GM12864 (cell line): ENCODE data around the gene SLC35B2.

Source experiments
- DNase-seq: peaks from one replicate; pipeline ENCODE4 v3.0.0-alpha.2; 2011; ENCODE audit warnings: low read depth
- H3K4me3 ChIP-seq: 2 replicates; pipeline ENCODE4 v1.5.1; 2011; ENCODE audit warnings: mild to moderate bottlenecking, low read depth, low read length, control low read depth
- TF ChIP-seq, protein P1 (sequence below): IDR thresholded peaks from 2 replicates; pipeline ENCODE4 v1.5.1; 2011; ENCODE audit warnings: low read depth, mild to moderate bottlenecking, moderate library complexity, low read length, control low read depth, inconsistent platforms; ENCODE audit errors: missing control alignments

SLC35B2 gene

DNA sequence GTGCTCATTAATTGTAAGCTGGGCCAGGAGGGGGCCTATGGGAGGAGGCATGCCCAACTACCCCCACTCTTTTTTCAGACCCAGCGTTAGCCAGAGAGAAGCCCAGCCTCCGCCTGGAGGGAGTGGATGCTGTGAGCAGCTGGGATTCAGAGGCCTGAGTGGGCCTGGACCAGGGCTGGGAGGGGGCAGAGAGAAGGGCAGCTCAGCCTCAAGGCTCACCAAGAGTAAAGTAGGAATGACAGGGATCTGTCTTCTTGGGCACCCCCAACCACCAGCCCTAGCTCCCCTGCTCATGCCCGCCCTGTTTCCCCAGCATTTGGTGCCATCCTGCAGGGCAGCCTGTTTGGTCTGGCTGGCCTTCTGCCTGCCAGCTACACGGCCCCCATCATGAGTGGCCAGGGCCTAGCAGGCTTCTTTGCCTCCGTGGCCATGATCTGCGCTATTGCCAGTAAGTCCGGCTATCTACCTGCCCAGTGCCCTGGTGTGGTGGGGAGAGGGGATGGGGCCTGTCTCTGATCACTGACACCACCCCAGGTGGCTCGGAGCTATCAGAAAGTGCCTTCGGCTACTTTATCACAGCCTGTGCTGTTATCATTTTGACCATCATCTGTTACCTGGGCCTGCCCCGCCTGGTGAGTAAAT lies 27.2 kb downstream of the SLC35B2 start:
- TF ChIP-seq, protein P1, sequence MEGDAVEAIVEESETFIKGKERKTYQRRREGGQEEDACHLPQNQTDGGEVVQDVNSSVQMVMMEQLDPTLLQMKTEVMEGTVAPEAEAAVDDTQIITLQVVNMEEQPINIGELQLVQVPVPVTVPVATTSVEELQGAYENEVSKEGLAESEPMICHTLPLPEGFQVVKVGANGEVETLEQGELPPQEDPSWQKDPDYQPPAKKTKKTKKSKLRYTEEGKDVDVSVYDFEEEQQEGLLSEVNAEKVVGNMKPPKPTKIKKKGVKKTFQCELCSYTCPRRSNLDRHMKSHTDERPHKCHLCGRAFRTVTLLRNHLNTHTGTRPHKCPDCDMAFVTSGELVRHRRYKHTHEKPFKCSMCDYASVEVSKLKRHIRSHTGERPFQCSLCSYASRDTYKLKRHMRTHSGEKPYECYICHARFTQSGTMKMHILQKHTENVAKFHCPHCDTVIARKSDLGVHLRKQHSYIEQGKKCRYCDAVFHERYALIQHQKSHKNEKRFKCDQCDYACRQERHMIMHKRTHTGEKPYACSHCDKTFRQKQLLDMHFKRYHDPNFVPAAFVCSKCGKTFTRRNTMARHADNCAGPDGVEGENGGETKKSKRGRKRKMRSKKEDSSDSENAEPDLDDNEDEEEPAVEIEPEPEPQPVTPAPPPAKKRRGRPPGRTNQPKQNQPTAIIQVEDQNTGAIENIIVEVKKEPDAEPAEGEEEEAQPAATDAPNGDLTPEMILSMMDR = no peak
- DNase-seq = no peak
- no peak overlapping the region for H3K4me3 ChIP-seq

GRCh38 chr6:44229376-44230033 lies 27.8 kb downstream of the SLC35B2 start:
- no peak overlapping the region for H3K4me3 ChIP-seq
- no peak for DNase-seq
- TF ChIP-seq, protein P1 = no peak

DNA sequence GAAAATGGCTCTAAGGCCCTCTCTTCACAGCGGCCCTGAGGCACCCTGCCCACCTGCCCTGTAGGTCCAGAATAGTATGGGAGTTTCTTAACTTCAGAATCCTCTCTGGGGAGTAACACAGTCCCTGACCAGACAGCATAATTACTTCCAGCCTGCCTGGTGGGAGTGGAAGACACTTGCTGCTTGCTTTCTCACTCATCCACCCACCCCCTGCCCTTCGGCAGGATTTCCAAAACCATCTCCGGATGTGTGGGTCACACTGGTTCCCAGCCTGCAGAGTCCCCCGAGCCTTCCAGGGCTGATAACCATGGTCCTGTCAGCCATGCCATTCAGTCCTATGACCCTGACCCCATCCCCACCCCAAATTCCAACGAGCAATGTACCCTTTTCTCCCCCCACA lies 28.5 kb downstream of the SLC35B2 start:
- TF ChIP-seq, protein P1 = no peak
- DNase-seq = no peak
- H3K4me3 ChIP-seq = no peak overlapping the region

DNA sequence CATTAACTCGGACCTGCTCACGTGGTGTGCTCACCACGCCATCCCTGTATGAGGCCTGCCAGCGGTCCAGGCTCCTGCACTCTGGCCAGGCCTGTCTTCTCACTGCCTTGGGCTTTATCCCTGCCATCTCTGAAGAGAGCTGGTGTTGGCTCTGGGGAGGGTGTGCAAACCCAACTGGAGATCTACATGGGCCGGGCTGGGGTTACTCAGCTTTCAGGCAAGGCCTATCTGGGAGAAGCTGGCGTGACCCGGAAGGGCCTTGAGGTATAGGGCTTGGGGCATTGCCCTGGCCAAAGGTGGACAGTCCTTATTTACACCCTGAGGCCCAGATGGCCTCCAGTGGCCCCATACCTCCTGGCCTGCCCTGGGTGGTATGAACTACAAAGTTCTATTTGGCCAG lies 28.9 kb downstream of the SLC35B2 start:
- DNase-seq = no peak
- TF ChIP-seq, protein P1 = no peak

DNA sequence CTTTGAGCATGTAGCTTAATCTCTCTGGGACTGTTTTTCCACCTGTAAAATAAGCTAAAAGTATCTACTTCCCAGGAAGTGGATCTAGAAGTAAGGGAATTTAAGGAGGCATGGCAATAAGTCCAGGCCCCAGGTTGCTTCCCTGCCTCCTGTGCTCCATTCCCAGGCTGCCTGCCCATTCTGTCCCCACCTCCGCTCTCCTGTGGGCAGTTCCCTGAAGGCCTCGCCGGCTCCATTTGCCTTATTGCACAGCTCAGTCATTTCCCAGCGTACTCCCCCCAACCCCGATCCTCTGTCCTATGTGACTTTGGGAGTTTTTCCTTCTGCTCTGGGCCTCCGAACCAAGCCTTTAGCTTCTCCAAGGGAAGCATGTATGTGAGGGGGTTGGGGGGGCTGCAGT lies 29.3 kb downstream of the SLC35B2 start:
- no peak overlapping the region for H3K4me3 ChIP-seq
- TF ChIP-seq, protein P1 = no peak
- no peak for DNase-seq

More for the DNA sequence above, 28.9 kb downstream of the SLC35B2 start:
- H3K4me3 ChIP-seq = no peak overlapping the region

DNA sequence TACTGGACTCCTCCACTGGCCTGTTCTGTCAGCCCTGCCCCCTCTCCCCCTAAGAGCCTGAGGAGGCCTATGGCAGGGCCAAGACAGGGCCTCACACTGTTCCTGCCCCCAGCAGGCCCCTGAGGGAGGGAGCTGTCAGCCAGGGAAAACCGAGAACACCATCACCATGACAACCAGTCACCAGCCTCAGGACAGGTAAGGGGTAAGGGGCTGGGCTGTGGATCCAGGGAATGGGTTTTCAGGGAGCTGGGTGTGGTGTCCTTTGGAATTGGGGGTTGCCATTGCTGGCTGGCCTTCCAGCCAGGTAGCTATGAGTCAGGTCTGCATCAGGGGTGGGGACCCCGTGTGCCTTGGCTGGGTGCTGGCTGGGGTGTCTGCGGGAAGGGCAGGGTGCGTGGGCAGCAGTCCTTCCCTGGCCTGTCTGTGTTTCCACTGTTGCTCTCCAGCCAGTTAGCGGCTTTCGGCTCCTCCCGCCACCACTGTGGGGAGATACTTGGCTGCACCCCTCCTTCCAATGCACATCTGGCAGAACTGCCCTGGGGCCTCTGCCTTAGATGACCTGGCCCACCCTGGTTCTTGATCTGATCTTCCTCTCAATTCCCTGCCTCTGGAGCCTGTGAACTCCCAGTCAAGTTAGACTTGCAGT lies 30.1 kb downstream of the SLC35B2 start:
- TF ChIP-seq, protein P1 = no peak
- no peak overlapping the region for H3K4me3 ChIP-seq
- DNase-seq = no peak
